Ovary (tissue), 3 donors: Measurements from ENCODE around the gene GOLGA2.

Source experiments
- CTCF ChIP-seq, 3 donors: fragments of 450-650 bp in 2 of 3; fragments of 200-600 bp in 1 of 3; IDR thresholded peaks; one replicate each; pipeline versions ENCODE4 v1.5.1 to v1.8.0; 2016 to 2022; ENCODE audit warnings: antibody characterized with exemption in 3 of 3, mild to moderate bottlenecking in 1 of 3
- POLR2A ChIP-seq: fragments of 450-650 bp; IDR thresholded peaks from one replicate; pipeline ENCODE4 v1.6.1; 2017; ENCODE audit warnings: antibody characterized with exemption, mild to moderate bottlenecking, moderate library complexity
- donor health status: DM: no; HTN: no; CAD: no.

- TF ChIP-seq POLR2A (no peak), CTCF (IDR thresholded peaks at IDR 0.05) (no peak)
Measured at GRCh38 chr9:128321879-128322403, 46.1 kb upstream of the GOLGA2 start.
